ENCODE results near the gene SYN1.

SYN1 gene

GRCh38 chrX:47571215-47571614, 48.4 kb downstream of the SYN1 start:
- no peak for ATAC-seq

- ATAC-seq: no peak
These were observed 48.9 kb downstream of the SYN1 start for GRCh38 chrX:47570794-47571193.

- ATAC-seq: peak; percentile 35 to 36
These were observed 50.9 kb downstream of the SYN1 start for GRCh38 chrX:47568656-47569295.

- no peak for ATAC-seq
These were observed 52.8 kb downstream of the SYN1 start for GRCh38 chrX:47566841-47567240.

- ATAC-seq: no peak
These were observed 55.1 kb downstream of the SYN1 start for GRCh38 chrX:47564438-47565085.

GRCh38 chrX:47563801-47564315, 55.8 kb downstream of the SYN1 start:
- ATAC-seq: peak in 1 of 2 donors; percentile 9

GRCh38 chrX:47562615-47563243, 56.9 kb downstream of the SYN1 start:
- no peak for ATAC-seq

GRCh38 chrX:47561659-47562151, 58.0 kb downstream of the SYN1 start:
- no peak for ATAC-seq

GRCh38 chrX:47560934-47561658, 58.6 kb downstream of the SYN1 start, which contains the start of gene ARAF:
Gene ARAF, plus strand, starts transcription at chrX:47561205. Its CDS starts 1,763 bp downstream, at chrX:47562968.
- ATAC-seq: peak; percentile 89 to 91

- peak in 1 of 2 donors; percentile 0 for ATAC-seq
These were observed 59.3 kb downstream of the SYN1 start for GRCh38 chrX:47560179-47560933.

- no peak for ATAC-seq
These were observed 61.2 kb downstream of the SYN1 start for GRCh38 chrX:47558436-47558835.

- peak; percentile 88 to 90 for ATAC-seq
These were observed 63.5 kb downstream of the SYN1 start for GRCh38 chrX:47556045-47556623.

GRCh38 chrX:47543496-47543895, 76.2 kb downstream of the SYN1 start:
- ATAC-seq: no peak

GRCh38 chrX:47540754-47541538, 78.7 kb downstream of the SYN1 start:
- ATAC-seq: peak in 1 of 2 donors; percentile 36

- no peak for ATAC-seq
These were observed 79.8 kb downstream of the SYN1 start for GRCh38 chrX:47539860-47540259.

- no peak for ATAC-seq
These were observed 89.6 kb downstream of the SYN1 start for GRCh38 chrX:47530049-47530448.

- no peak for ATAC-seq
These were observed 90.1 kb downstream of the SYN1 start for GRCh38 chrX:47529548-47529947.

- ATAC-seq: peak in 1 of 2 donors; percentile 11
These were observed 95.9 kb downstream of the SYN1 start for GRCh38 chrX:47523713-47524166.

GRCh38 chrX:47523297-47523696, 96.4 kb downstream of the SYN1 start:
- peak; percentile 96 to 99 for ATAC-seq

Data from activated CD4-positive, CD25-positive, alpha-beta regulatory T cell treated with anti-CD3 and anti-CD28 coated beads, Interleukin-2, amount 50 U/mL, for 24 hours (primary cell).